HuH-7.5 (cell line): ENCODE data around the gene SCOC.

Source experiments
- DNase-seq: peaks from one replicate; pipeline ENCODE4 v3.0.0; 2011; ENCODE audit warnings: low spot score

Gene SCOC

GRCh38 chr4:140373328-140374129, at the start of gene SCOC:
TSS of gene SCOC (plus strand) at chr4:140373646. CDS start at chr4:140379171, 5,525 bp downstream.
- DNase-seq = peak; percentile 85

- DNase-seq = no peak
These were observed 47.0 kb upstream of the SCOC start for GRCh38 chr4:140326395-140326993.

DNA sequence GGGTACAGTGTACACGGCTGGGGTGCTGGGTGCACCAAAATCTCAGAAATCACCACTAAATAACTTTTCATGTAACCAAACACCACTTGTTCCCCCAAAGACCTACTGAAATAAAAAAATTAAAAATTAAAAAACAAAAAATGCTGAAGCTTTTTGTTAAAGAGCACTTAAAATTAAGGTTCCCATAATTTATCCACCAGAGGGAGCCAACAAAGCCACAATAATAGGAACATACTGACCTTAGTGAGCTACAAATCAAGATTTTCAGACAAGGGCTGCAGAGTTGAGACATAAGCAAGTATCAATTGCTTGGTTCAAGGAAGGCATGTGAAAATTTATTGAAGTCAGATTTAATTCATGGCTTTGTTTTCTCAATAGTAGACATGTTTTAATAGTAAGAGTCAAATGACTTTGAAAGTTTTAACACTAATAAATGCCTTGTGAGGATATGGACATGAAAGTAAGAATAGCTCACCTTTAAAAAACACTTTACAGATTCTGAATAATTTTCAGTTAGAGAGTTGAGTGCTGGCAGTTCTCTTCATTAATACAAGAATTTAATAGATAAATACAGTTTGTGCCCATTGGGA, 43.0 kb upstream of the SCOC start:
- no peak for DNase-seq

DNA sequence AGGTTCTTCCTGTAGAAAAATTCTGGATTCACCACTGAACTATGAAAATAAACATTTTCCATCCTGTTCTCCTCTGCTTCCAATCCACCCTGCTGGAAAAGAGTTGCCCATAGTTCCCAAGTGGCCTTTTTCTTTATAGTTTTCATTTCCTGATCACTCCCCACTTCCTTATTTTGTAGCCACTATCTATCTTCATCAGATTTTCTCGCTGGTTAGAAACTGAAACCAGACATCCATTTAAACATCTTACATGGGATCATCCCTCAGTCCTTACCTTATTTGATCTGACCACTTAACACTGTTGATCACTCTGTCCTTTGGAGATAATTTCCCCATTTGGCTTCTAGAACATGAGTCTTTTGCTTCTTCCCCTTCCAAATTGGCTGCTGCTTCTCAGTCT, 42.2 kb upstream of the SCOC start:
- no peak for DNase-seq

DNA sequence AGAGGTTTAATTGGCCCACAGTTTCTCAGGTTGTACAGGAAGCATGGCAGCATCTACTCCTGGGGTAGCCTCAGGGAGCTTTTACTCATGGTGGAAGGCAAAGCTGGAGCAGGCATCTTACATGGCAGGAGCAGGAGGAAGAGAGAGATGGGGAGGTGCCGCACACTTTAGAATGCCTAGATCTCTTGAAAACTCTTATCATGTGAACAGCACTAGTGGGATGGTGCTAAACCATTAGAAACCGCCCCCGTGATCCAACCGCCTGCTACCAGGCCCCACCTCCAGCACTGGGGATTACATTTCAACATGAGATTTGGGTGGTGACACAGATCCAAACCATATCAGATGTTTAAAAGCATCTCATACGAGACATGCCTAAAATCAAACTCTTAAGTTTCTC, 41.6 kb upstream of the SCOC start:
- no peak for DNase-seq

- no peak for DNase-seq
These were observed 40.7 kb upstream of the SCOC start for GRCh38 chr4:140332734-140333133.

- DNase-seq = no peak
These were observed 39.9 kb upstream of the SCOC start for GRCh38 chr4:140333523-140333922.

DNA sequence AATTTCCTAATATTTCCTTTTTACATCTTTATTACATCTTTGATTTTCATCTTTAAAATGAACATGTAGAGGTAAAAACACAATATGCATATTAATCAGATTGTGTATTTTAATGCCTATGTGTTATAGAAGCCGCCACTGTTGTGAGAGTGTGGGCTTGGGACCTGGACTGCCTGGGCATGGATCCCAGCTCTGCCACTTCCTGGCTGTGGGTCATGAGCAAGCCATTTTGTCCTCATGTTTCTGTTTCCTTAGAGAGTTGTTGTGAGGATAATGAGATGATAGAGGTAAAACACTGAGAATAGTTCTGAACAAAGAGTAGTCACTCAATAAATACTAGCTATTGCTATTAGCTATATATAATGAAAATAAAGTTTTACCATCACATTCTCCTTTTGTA, 38.4 kb upstream of the SCOC start:
- DNase-seq = no peak

DNA sequence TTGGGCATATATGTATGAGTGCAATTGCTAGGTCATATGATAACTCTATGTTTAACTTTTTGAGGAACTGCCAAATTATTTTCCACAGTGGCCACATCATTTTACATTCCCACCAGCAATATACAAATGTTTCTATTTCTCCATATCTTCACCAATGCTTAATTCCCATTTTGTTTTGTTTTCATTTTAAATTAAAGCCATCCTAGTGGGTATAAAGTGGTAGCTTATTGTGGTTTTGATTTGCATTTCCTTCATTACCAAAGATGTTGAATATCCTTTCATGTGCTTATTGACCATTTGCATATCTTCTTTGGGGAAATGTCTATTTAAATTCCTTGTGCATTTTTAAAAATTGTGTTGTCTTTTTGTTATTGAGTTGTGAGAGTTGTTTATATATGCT, 36.7 kb upstream of the SCOC start:
- no peak for DNase-seq

DNA sequence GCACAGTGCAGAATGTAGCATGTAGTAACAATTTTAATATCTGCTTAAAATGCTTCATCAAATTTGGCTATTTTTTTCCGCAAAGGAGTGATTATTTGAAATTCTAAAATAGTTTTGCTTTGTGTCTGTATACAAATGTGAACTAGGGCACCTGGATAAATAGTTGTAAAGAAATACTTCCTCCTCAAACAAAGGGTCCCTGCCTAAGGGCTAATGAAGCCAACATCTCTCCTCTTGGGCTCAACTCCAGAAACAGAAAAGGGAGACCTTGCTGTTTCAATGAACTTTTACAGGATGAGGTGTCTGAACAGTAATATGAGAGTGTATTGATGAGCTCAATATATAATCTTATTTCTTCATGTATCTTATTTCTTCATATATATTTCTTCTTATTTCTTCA, 30.8 kb upstream of the SCOC start:
- DNase-seq = no peak

GRCh38 chr4:140343303-140343702, 30.1 kb upstream of the SCOC start:
- DNase-seq = no peak

DNA sequence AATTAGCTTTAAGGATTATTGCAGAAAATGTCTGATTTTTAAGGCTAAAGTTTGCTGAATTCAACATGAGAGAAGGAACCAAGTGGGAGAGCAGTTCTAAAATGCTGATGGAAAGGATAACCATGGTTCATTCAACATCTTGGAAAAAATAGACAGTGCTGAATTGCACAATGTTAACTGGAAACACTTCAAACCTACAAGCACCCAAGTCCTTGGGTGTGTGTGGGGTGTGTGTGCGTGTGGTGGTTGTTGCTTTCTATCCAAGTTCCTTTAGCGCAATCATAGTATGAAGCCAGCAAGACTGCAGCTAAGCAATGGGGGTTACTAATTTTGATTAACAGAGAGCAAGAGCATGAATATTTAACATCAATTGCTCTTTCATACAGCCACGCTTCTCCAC, 29.3 kb upstream of the SCOC start:
- DNase-seq = no peak

- no peak for DNase-seq
These were observed 28.8 kb upstream of the SCOC start for GRCh38 chr4:140344621-140345020.

GRCh38 chr4:140346136-140346535, 27.3 kb upstream of the SCOC start:
- DNase-seq = no peak

DNA sequence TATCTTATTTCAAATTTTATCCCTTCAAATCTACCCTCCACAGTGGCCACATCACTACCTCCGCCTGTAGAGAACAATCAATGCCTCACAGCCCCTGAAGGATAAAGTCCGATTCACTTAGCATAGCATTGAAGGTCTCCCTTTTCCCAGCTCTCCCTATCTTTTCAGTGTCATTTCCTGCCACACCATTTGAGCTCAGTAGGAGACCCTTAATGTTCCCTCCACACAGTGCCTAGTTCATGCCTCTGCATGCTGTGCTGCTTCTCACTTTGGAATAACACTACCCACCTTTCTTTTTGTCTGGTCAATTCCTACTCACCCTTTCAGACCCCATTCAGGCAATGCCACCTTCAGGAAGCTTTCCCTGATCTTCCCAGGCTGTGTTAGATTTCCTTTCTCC, 23.6 kb upstream of the SCOC start:
- no peak for DNase-seq

DNA sequence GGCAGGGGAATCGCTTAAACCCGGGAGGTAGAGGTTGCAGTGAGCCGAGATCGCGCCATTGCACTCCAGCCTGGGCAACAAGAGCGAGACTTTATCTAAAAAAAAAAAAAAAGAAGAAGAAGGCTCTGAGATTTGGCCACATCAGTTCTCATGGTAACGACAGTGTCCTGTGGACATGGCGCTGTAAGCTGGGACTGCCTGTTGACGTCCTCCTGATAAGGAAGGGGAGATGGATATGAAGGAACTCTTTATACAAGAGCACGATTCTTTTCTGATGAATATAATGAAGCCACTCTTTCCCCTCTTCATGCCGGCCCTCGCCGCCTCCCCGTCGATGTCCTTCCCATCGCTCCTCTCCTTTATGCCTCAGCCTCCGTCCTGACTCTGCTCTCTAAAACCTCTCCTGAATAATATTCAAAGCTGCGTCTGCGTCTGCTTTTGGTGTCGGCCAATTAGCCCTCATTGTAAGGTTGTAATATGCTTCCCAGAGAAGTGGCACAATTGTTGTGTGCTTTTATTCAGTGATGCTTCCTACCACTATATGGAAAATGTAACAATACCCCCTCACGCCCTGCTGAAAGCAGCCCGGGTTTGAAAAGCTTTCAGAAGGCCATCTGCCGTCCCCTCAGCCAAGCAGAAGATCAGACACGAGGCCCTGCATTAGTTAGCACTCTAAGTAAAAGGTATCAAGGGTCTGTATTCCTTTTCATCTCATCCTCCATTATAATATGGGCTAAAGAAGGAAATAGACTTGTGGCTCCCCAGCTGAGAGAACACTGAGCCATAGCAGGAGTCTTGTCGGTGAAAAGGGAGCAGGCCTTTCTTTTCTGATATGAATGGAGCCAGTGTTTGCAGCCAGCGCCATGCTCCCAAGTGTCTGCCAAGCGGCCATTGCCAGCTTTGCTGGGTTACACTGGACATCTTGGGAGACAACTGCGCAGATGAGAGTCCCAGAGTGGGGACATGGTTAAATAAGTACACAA, 22.1 kb upstream of the SCOC start:
- no peak for DNase-seq

GRCh38 chr4:140353786-140354185, 19.7 kb upstream of the SCOC start:
- DNase-seq = no peak

DNA sequence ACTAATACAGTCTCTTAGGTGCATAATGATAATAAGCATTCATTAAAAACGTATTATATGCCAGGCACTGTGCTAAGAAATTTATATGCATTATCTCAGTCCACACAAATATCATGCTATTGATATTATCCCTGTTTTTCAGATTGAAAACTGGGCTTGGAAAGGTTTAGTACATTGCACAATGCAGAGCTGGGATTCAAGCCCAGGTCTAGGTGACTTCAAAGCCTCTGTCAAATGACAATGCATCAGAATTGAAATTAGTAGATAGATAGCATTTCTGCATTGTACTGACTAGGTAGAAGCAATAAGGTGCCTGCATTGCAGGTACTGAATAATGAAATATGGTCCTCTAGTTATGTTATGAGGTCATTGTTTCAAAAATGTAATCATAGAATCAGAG, 18.2 kb upstream of the SCOC start:
- no peak for DNase-seq

DNA sequence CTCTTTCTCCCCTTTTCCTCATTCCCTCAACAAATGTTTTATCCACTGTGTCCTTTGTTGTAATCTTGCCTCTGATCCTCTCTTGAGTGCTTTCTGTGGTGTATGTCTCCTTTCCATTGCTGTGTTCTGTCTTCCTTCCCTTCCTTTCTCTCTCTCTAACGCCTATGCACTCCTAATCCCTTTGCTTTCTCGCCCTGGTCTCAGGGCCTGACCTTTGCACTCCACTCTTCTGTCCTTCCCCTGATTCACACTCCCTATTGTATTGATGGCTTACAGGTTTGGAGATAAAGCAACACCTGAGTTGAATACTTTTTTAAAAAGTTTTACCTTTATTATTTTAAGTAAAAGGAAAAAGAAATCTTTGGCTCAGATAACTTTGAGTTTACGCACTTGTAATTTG, 15.6 kb upstream of the SCOC start:
- no peak for DNase-seq

DNA sequence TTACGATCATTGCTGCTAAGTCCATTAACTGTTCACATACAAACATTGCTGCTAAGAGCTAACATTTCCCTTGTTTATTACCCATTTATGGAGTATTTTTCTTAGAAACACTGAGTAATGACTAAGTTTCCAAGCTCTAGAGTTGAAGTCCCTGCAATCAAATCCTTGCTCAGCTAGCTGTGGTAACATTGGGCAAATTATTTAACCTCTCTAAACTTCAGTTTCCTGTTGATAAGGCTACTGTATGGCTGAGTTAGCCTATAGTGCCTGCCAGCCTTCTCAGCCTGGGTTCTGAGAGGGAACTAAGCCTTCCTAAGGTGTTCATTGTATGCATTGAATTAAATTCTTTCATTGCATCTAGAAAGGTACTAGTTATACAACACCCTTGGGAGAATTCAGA, 15.2 kb upstream of the SCOC start:
- DNase-seq = no peak

- peak; percentile 23 for DNase-seq
These were observed 13.7 kb upstream of the SCOC start for GRCh38 chr4:140359562-140360427.
